GM23338 (cell line): ENCODE measurements around the gene CNTN1. TPM values are rescaled to one million over a fixed set of nuclear protein-coding genes. Genes with fewer than 3 reads are reported as not detected.

Source experiments
- ATAC-seq: fragments of 200-7000 bp; cut with Tn5 transposase; 3 replicates; pipeline ENCODE4 v1.9.1; 2020
- DNase-seq: peaks from one replicate; pipeline ENCODE4 v3.0.0-alpha.2; 2015; ENCODE audit warnings: low spot score
- H2AFZ ChIP-seq: fragments of 200-600 bp; sonication (generic); 2 replicates; pipeline ENCODE4 v1.8.0; 2016; ENCODE audit warnings: antibody characterized with exemption, mild to moderate bottlenecking, moderate library complexity
- H3F3A ChIP-seq: fragments of 200-600 bp; sonication (generic); replicated peaks from 2 replicates; pipeline ENCODE4 v1.8.0; 2017; ENCODE audit warnings: antibody characterized with exemption, mixed run types, low read depth
- H3K27ac ChIP-seq: fragments of 200-600 bp; sonication (generic); 2 replicates; pipeline ENCODE4 v1.6.1; 2016; ENCODE audit warnings: low read depth
- H3K27me3 ChIP-seq: fragments of 200-600 bp; sonication (generic); 2 replicates; pipeline ENCODE4 v1.8.0; 2016; ENCODE audit warnings: mild to moderate bottlenecking, mixed run types, moderate library complexity; ENCODE audit not compliant: insufficient read depth
- H3K36me3 ChIP-seq: fragments of 200-600 bp; sonication (generic); 2 replicates; pipeline ENCODE4 v1.8.0; 2016; ENCODE audit warnings: mild to moderate bottlenecking; ENCODE audit not compliant: insufficient read depth
- H3K4me1 ChIP-seq: fragments of 200-600 bp; sonication (generic); 2 replicates; pipeline ENCODE4 v1.8.0; 2016; ENCODE audit warnings: mild to moderate bottlenecking, moderate library complexity; ENCODE audit not compliant: insufficient read depth
- H3K4me2 ChIP-seq: fragments of 200-600 bp; sonication (generic); 2 replicates; pipeline ENCODE4 v1.7.1; 2017; ENCODE audit warnings: mixed run types
- H3K4me3 ChIP-seq: fragments of 200-600 bp; sonication (generic); 2 replicates; pipeline ENCODE4 v1.6.1; 2016; ENCODE audit warnings: mixed run types
- H3K79me2 ChIP-seq: fragments of 200-600 bp; sonication (generic); replicated peaks from 2 replicates; pipeline ENCODE4 v1.8.0; 2017; ENCODE audit warnings: mild to moderate bottlenecking; ENCODE audit not compliant: insufficient read depth
- H3K9me2 ChIP-seq: fragments of 200-600 bp; sonication (generic); 2 replicates; pipeline ENCODE4 v1.8.0; 2017; ENCODE audit not compliant: insufficient read depth
- H4K20me1 ChIP-seq: fragments of 200-600 bp; sonication (generic); replicated peaks from 2 replicates; pipeline ENCODE4 v1.8.0; 2017; ENCODE audit warnings: mild to moderate bottlenecking; ENCODE audit not compliant: insufficient read depth
- H3K27ac Mint-ChIP-seq: 2 replicates; pipeline ENCODE4 v1.8.0; 2020; ENCODE audit warnings: inconsistent platforms, mild to moderate bottlenecking, moderate library complexity, mixed read lengths
- H3K27me3 Mint-ChIP-seq: 3 replicates; pipeline ENCODE4 v1.8.0; 2022; ENCODE audit warnings: low read depth, mild to moderate bottlenecking, moderate library complexity, mixed read lengths, inconsistent platforms; ENCODE audit not compliant: insufficient read depth, poor library complexity
- H3K36me3 Mint-ChIP-seq: 3 replicates; pipeline ENCODE4 v1.8.0; 2021; ENCODE audit warnings: low read depth, mild to moderate bottlenecking, inconsistent platforms, moderate library complexity, mixed read lengths
- H3K4me1 Mint-ChIP-seq: 3 replicates; pipeline ENCODE4 v1.8.0; 2020; ENCODE audit warnings: mild to moderate bottlenecking, inconsistent platforms, mixed read lengths
- H3K4me3 Mint-ChIP-seq: 3 replicates; pipeline ENCODE4 v1.8.0; 2021; ENCODE audit warnings: moderate library complexity, mild to moderate bottlenecking, inconsistent platforms, mixed read lengths
- H3K9me3 Mint-ChIP-seq: 3 replicates; pipeline ENCODE4 v1.8.0; 2020; ENCODE audit warnings: moderate library complexity, mild to moderate bottlenecking, inconsistent platforms, mixed read lengths
- CREB1 ChIP-seq: fragments of 250-450 bp; sonication (Bioruptor Pico); IDR thresholded peaks from 2 replicates; pipeline ENCODE4 v1.5.0; 2020; ENCODE audit warnings: low read depth, mild to moderate bottlenecking, moderate library complexity
- CTCF ChIP-seq, 2 experiments: fragments of 200-600 bp in 1 of 2; sonication (generic) in 1 of 2; conservative IDR thresholded peaks; 2 replicates each; pipeline versions ENCODE4 v1.5.1 to v1.6.1; 2016 to 2017; ENCODE audit warnings: antibody characterized with exemption in 2 of 2, low read depth in 2 of 2, mild to moderate bottlenecking in 2 of 2, moderate library complexity in 1 of 2
- ETS1 ChIP-seq: IDR thresholded peaks from 2 replicates; pipeline ENCODE4 v1.6.1; 2016; ENCODE audit warnings: antibody characterized with exemption
- EZH2 ChIP-seq: fragments of 200-600 bp; sonication (generic); IDR thresholded peaks from one replicate; pipeline ENCODE4 v1.8.0; 2017; ENCODE audit warnings: antibody characterized with exemption, mild to moderate bottlenecking, low read depth; ENCODE audit not compliant: unreplicated experiment
- EZH2phosphoT487 ChIP-seq: fragments of 200-600 bp; sonication (generic); IDR thresholded peaks from one replicate; pipeline ENCODE4 v1.8.1; 2018; ENCODE audit warnings: antibody characterized with exemption; ENCODE audit not compliant: unreplicated experiment
- JUNB ChIP-seq: IDR thresholded peaks from one replicate; pipeline ENCODE4 v1.6.1; 2016; ENCODE audit warnings: antibody characterized with exemption; ENCODE audit not compliant: unreplicated experiment
- NANOG ChIP-seq: IDR thresholded peaks from 2 replicates; pipeline ENCODE4 v1.6.1; 2016; ENCODE audit warnings: antibody characterized with exemption, borderline replicate concordance
- POLR2AphosphoS5 ChIP-seq: IDR thresholded peaks from 2 replicates; pipeline ENCODE4 v1.6.1; 2016; ENCODE audit warnings: antibody characterized with exemption, low read depth
- REST ChIP-seq: IDR thresholded peaks from one replicate; pipeline ENCODE4 v1.6.1; 2018; ENCODE audit warnings: antibody characterized with exemption; ENCODE audit not compliant: unreplicated experiment
- STAT1 ChIP-seq: IDR thresholded peaks from one replicate; pipeline ENCODE4 v1.6.1; 2016; ENCODE audit warnings: antibody characterized with exemption; ENCODE audit not compliant: unreplicated experiment
- ZNF114 ChIP-seq: fragments of 250-450 bp; sonication (Bioruptor Pico); IDR thresholded peaks from 2 replicates; pipeline ENCODE4 v1.5.0; 2020; ENCODE audit warnings: mild to moderate bottlenecking, moderate library complexity
- ZNF331 ChIP-seq: fragments of 250-450 bp; sonication (Bioruptor Pico); IDR thresholded peaks from 2 replicates; pipeline ENCODE4 v1.5.0; 2020; ENCODE audit warnings: low read depth, mild to moderate bottlenecking, moderate library complexity
- ZNF462 ChIP-seq: fragments of 250-450 bp; sonication (Bioruptor Pico); IDR thresholded peaks from 2 replicates; pipeline ENCODE4 v1.5.0; 2020; ENCODE audit warnings: mild to moderate bottlenecking, moderate library complexity
- polyA plus RNA-seq: library from polyadenylated mRNA; unstranded; fragments of >200 nt; fragmentation: Nextera tagmentation; extraction: Ambion mirVana; gene quantifications from 2 replicates; pipeline ENCODE4 v1.2.1, GENCODE V29; 2016
- total RNA-seq: library from RNA; depleted of rRNA; stranded (reverse); fragments of >200 nt; shearing (Covaris generic); gene quantifications from 2 replicates; pipeline ENCODE4 v1.2.3, GENCODE V29; 2014

The CNTN1 gene
- total and polyA plus RNA-seq, 2 experiments from 2014 or later, result 5.0 to 27.0 TPM

GRCh38 chr12:40898505-40898904 lies 206.3 kb downstream of the CNTN1 start:
- DNase-seq (no peak), ATAC-seq (no peak)
- Histone ChIP-seq H3K4me3 (no peak overlapping the region), H2AFZ (no peak overlapping the region), H4K20me1 (no peaks in the 10 kb centered on the region), H3F3A (no peaks in the 10 kb centered on the region), H3K27me3 (no peaks in the 10 kb centered on the region), H3K79me2 (no peaks in the 10 kb centered on the region), H3K27ac (no peak overlapping the region), H3K36me3 (no peaks in the 10 kb centered on the region), H3K9me2 (no peaks in the 10 kb centered on the region), H3K4me1 (peaks cover 5% of the 10 kb centered on the region; the same call in 1 of the 2 replicates), H3K4me2 (no peak overlapping the region)
- Mint-ChIP-seq H3K36me3 (no peaks in the 10 kb centered on the region), H3K27me3 (no peaks in the 10 kb centered on the region), H3K4me3 (no peak overlapping the region), H3K4me1 (peaks cover 12% of the 10 kb centered on the region), H3K9me3 (no peaks in the 10 kb centered on the region), H3K27ac (peak overlapping the region; percentile 4; the same call in 1 of the 2 replicates)
- TF ChIP-seq REST (no peak), ETS1 (no peak), EZH2 (no peak), EZH2phosphoT487 (no peak), CTCF (conservative IDR thresholded peaks at IDR 0.05; ENCODE audit: low read depth in 2 of 2) (no peak), POLR2AphosphoS5 (no peak), ZNF331 (no peak), STAT1 (no peak), JUNB (no peak), ZNF114 (CRISPR knock-in tag) (no peak), CREB1 (CRISPR knock-in tag) (no peak), NANOG (no peak), ZNF462 (no peak)
